K562 (cell line): Measurements from ENCODE around the gene SLC6A7. TPM values are rescaled to one million over a fixed set of nuclear protein-coding genes. Genes with fewer than 3 reads are reported as not detected.

ENCODE experiments used
- ATAC-seq: fragments of 200-7000 bp; cut with Tn5 transposase; 3 replicates; pipeline ENCODE4 v1.9.1; 2020; ENCODE audit warnings: moderate library complexity
- BruUV-seq: library from RNA; stranded (reverse); fragments of 400-500 nt; replicated peaks from 2 replicates; lab custom pipeline; 2021; lab: Mats Ljungman, UMichigan
- CTCF ChIA-PET: fragments of 300-600 bp; formaldehyde crosslinking; extraction: SDS; loops from one replicate; lab custom pipeline; 2021; ENCODE audit warnings: low intra/inter-chr PET ratio; lab: Yijun Ruan, JAX
- POLR2A ChIA-PET: fragments of 300-600, 350-650 bp; sonication (Branson Sonifier 250); formaldehyde crosslinking; extraction: SDS; loops from one replicate; lab custom pipeline; 2021; ENCODE audit warnings: antibody characterized with exemption, inconsistent platforms; lab: Yijun Ruan, JAX
- DNase-seq, 4 experiments: peaks; one replicate each; pipeline versions ENCODE4 v3.0.0 to v3.0.0-alpha.2; 2011 to 2018; ENCODE audit warnings: low spot score in 3 of 4, mixed read lengths in 3 of 4; ENCODE audit errors: extremely low read depth in 1 of 4
- FAIRE-seq: peaks from 2 replicates; lab custom pipeline; 2011; peaks lifted over from hg19 to GRCh38; lab: Jason Lieb, UNC
- H2AFZ ChIP-seq: 2 replicates; pipeline ENCODE4 v1.6.0; 2011; ENCODE audit warnings: low read depth, low read length, control low read depth, inconsistent platforms
- H3K27ac ChIP-seq: fragments of 200-600 bp; 3 replicates; pipeline ENCODE4 v1.8.0; 2011; ENCODE audit warnings: low read depth, mild to moderate bottlenecking, control low read depth, inconsistent platforms, low read length, moderate library complexity, mixed read lengths; ENCODE audit errors: extremely low read depth
- H3K27me3 ChIP-seq, 2 experiments: fragments of 300-600 bp in 1 of 2; 2 replicates in 1 of 2; 3 replicates in 1 of 2; pipeline versions ENCODE4 v1.6.0 to v1.8.0; 2011; ENCODE audit warnings: inconsistent platforms in 2 of 2, low read length in 2 of 2, mild to moderate bottlenecking in 1 of 2, mixed read lengths in 1 of 2, moderate library complexity in 1 of 2; ENCODE audit not compliant: control insufficient read depth in 2 of 2, insufficient read depth in 2 of 2
- H3K36me3 ChIP-seq: fragments of 300-600 bp; 3 replicates; pipeline ENCODE4 v1.8.0; 2011; ENCODE audit warnings: mild to moderate bottlenecking, low read length, inconsistent platforms; ENCODE audit not compliant: control insufficient read depth, insufficient read depth
- H3K4me1 ChIP-seq, 2 experiments: fragments of 200-600 bp in 1 of 2; replicated peaks in 1 of 2; 2 replicates in 1 of 2; 3 replicates in 1 of 2; pipeline versions ENCODE4 v1.5.1 to v1.8.0; 2011; ENCODE audit warnings: inconsistent platforms in 2 of 2, low read length in 2 of 2, mild to moderate bottlenecking in 1 of 2, mixed read lengths in 1 of 2, moderate library complexity in 1 of 2; ENCODE audit not compliant: control insufficient read depth in 2 of 2, insufficient read depth in 2 of 2
- H3K4me2 ChIP-seq: 2 replicates; pipeline ENCODE4 v1.6.1; 2011; ENCODE audit warnings: low read length, control low read depth, inconsistent platforms, mixed read lengths; ENCODE audit not compliant: insufficient read depth
- H3K4me3 ChIP-seq: fragments of 200-600 bp; sonication (generic), shearing (Covaris generic); 2 replicates; pipeline ENCODE4 v1.5.1; 2016; ENCODE audit warnings: control low read depth, inconsistent platforms
- H3K79me2 ChIP-seq: fragments of 200-600 bp; 3 replicates; pipeline ENCODE4 v1.8.0; 2011; ENCODE audit warnings: low read length, inconsistent platforms; ENCODE audit not compliant: control insufficient read depth, insufficient read depth
- H3K9ac ChIP-seq, 2 experiments: 2 replicates each; pipeline versions ENCODE4 v1.6.0 to v1.6.1; 2011; ENCODE audit warnings: low read depth in 2 of 2, low read length in 2 of 2, control low read depth in 1 of 2, inconsistent platforms in 1 of 2, mild to moderate bottlenecking in 1 of 2, mixed read lengths in 1 of 2; ENCODE audit not compliant: insufficient read depth in 1 of 2
- H3K9me1 ChIP-seq: one replicate; pipeline ENCODE4 v1.6.0; 2011; ENCODE audit warnings: inconsistent platforms, mild to moderate bottlenecking, low read length, moderate library complexity; ENCODE audit not compliant: control insufficient read depth, insufficient read depth
- H3K9me3 ChIP-seq: replicated peaks from 2 replicates; pipeline ENCODE4 v1.5.1; 2011; ENCODE audit warnings: low read depth, low read length, inconsistent platforms; ENCODE audit not compliant: control insufficient read depth, insufficient read depth
- H4K20me1 ChIP-seq: replicated peaks from 2 replicates; pipeline ENCODE4 v1.6.1; 2011; ENCODE audit warnings: low read length, inconsistent platforms, mixed read lengths; ENCODE audit not compliant: control insufficient read depth, insufficient read depth
- HOXB6 ChIP-seq: fragments of 250-450 bp; sonication (Bioruptor Pico); IDR thresholded peaks from 2 replicates; pipeline ENCODE4 v1.5.1; 2022; ENCODE audit warnings: mild to moderate bottlenecking, borderline replicate concordance
- HSF4 ChIP-seq: fragments of 250-450 bp; sonication (Bioruptor Pico); IDR thresholded peaks from 2 replicates; pipeline ENCODE4 v2.1.2; 2022; ENCODE audit warnings: mild to moderate bottlenecking, moderate library complexity, borderline replicate concordance
- ILK ChIP-seq: fragments of 450-650 bp; IDR thresholded peaks from 2 replicates; pipeline ENCODE4 v1.6.1; 2016; ENCODE audit warnings: missing genetic modification characterization, low read depth, mild to moderate bottlenecking, missing compliant biosample characterization, moderate library complexity, borderline replicate concordance
- MECOM ChIP-seq: fragments of 250-450 bp; sonication (Bioruptor Pico); IDR thresholded peaks from 2 replicates; pipeline ENCODE4 v1.8.0; 2022; ENCODE audit warnings: inconsistent platforms
- NCOA2 ChIP-seq, 2 experiments: fragments of 450-650 bp; IDR thresholded peaks; 2 replicates each; pipeline ENCODE4 v1.6.1; 2018; ENCODE audit warnings: mild to moderate bottlenecking in 2 of 2, moderate library complexity in 1 of 2; ENCODE audit not compliant: partially characterized antibody in 2 of 2
- NCOR1 ChIP-seq: fragments of 450-650 bp; IDR thresholded peaks from 2 replicates; pipeline ENCODE4 v1.6.1; 2016; ENCODE audit warnings: mild to moderate bottlenecking, moderate library complexity
- POLR2A ChIP-seq: fragments of 450-650 bp; conservative IDR thresholded peaks from 2 replicates; pipeline ENCODE4 v1.6.1; 2016
- VEZF1 ChIP-seq: fragments of 200-800 bp; sonication (Bioruptor generic); IDR thresholded peaks from 2 replicates; pipeline ENCODE4 v1.6.1; 2017; ENCODE audit warnings: missing genetic modification characterization, missing compliant biosample characterization
- ZMIZ1 ChIP-seq, 2 experiments: fragments of 150-350 bp in 1 of 2; IDR thresholded peaks; 2 replicates each; pipeline ENCODE4 v1.6.1; 2012 to 2016; ENCODE audit warnings: low read depth in 2 of 2, low read length in 2 of 2, mild to moderate bottlenecking in 1 of 2, moderate library complexity in 1 of 2
- ZNF384 ChIP-seq: IDR thresholded peaks from 2 replicates; pipeline ENCODE4 v1.6.1; 2012; ENCODE audit warnings: low read depth, low read length, improper control_type of control experiment
- ZNF717 ChIP-seq: fragments of 250-450 bp; sonication (Bioruptor Pico); IDR thresholded peaks from 2 replicates; pipeline ENCODE4 v1.5.0; 2021
- WGBS: fragments of 100-300 bp; shearing (Covaris generic); methylation state at CpG from one replicate; pipeline ENCODE4 v1.1.6; 2016; ENCODE audit warnings: low coverage, mixed read lengths; ENCODE audit not compliant: insufficient coverage; ENCODE audit errors: missing lambda C conversion rate; 5-methylcytosine and 5-hydroxymethylcytosine counted together
- in situ Hi-C: fragments of 300-500 bp; cut with MboI; formaldehyde crosslinking; loops from 4 replicates; pipeline ENCODE4 v1.15.0; 2018; ENCODE audit warnings: inconsistent platforms, mixed read lengths
- intact Hi-C: fragments of 100-400 bp; cut with micrococcal nuclease; formaldehyde crosslinking; loops from 2 replicates; pipeline ENCODE4 v1.14.2; 2022
- polyA plus RNA-seq, 8 experiments: library from polyadenylated mRNA; depleted of rRNA in 4 of 8; stranded (reverse) in 5 of 8; unstranded in 3 of 8; fragments of >200 nt; fragmentation: Nextera tagmentation in 2 of 8; fragmentation: Illumina TruSeq in 1 of 8; extraction: Ambion mirVana in 2 of 8; extraction: Trizol in 1 of 8; gene quantifications; 2 replicates each; pipeline versions ENCODE4 v1.2.1 to v1.2.3, GENCODE V29; 2011 to 2014; ENCODE audit warnings: inconsistent platforms in 1 of 8, missing spikeins in 1 of 8
- total RNA-seq, 7 experiments: library from RNA; depleted of rRNA in 6 of 7; stranded (reverse); fragments of >200 nt in 6 of 7; fragmentation: Illumina TruSeq in 2 of 7; extraction: Trizol in 2 of 7; gene quantifications; 2 replicates each; pipeline versions ENCODE4 v1.2.1 to v1.2.3, GENCODE V29; 2011 to 2021; ENCODE audit warnings: low replicate concordance in 1 of 7

Gene SLC6A7
- total and polyA plus RNA-seq, 9 of the 15 experiments (the other 6 are each of a cell fraction or from before 2014, with no cell fraction given) = not detected

- TF ChIP-seq POLR2A (no peak), NCOA2 (IDR thresholded peaks at IDR 0.05; ENCODE audit: partially characterized antibody in 2 of 2) (no peak), ZNF384 (no peak), ILK (no peak), HSF4 (no peak), ZMIZ1 (IDR thresholded peaks at IDR 0.05; ENCODE audit: low read depth in 2 of 2, low read length in 2 of 2) (no peak), MECOM (CRISPR knock-in tag) (no peak), VEZF1 (CRISPR knock-in tag) (no peak), ZNF717 (CRISPR knock-in tag) (no peak), NCOR1 (no peak), HOXB6 (CRISPR knock-in tag) (no peak)
- TF ChIP-seq, all 486 proteins: peak for 0
- Histone ChIP-seq H3K27ac (no peak overlapping the region), H3K9ac (no peak overlapping the region), H3K79me2 (no peaks in the 10 kb centered on the region), H3K36me3 (no peaks in the 10 kb centered on the region), H3K27me3 (peaks cover 26 to 66% of the 10 kb centered on the region in 2 experiments), H2AFZ (no peak overlapping the region), H3K4me2 (no peak overlapping the region), H3K9me3 (no peaks in the 10 kb centered on the region), H4K20me1 (peaks cover 3% of the 10 kb centered on the region; the same call in 1 of the 2 replicates), H3K4me1 (peaks cover 0 to 2% of the 10 kb centered on the region in 2 experiments; a peak in 2 of 5 replicates), H3K4me3 (no peak overlapping the region), H3K9me1 (no peaks in the 10 kb centered on the region)
- no TSS peak for BruUV-seq
- WGBS = 5% methylated on average over 4 of the region's 4 CpGs
- intact Hi-C loops = no loop called here
- ChIA-PET POLR2A (interaction anchor here (0.5 to 1.2 kb wide), 4 partner anchors 9 to 221 kb away, joined by 3 to 5 read pairs (median 4); no protein-coding TSS in a partner anchor), CTCF (no interaction called here)
- FAIRE-seq (no peak), DNase-seq (no peak), ATAC-seq (no peak)
- in situ Hi-C loops = no loop called here
Measured at GRCh38 chr5:150172556-150172955, 17.3 kb upstream of the SLC6A7 start.
